HCT116 (cell line): ENCODE measurements around the gene CDK4.

Experiments
- EZH2 ChIP-seq: fragments of 200-600 bp; sonication (generic); IDR thresholded peaks from 2 replicates; pipeline ENCODE4 v1.6.1; 2017; ENCODE audit warnings: antibody characterized with exemption, mixed run types
- POLR2A ChIP-seq: IDR thresholded peaks from 2 replicates; pipeline ENCODE4 v1.7.0; 2011; ENCODE audit warnings: borderline replicate concordance; ENCODE audit not compliant: insufficient read depth, insufficient read length; ENCODE audit errors: extremely low read depth
- REST ChIP-seq: IDR thresholded peaks from 2 replicates; pipeline ENCODE4 v1.6.1; 2012; ENCODE audit warnings: low read depth
- TF ChIP-seq, protein P1 (sequence below), 3 experiments: fragments of 200-600 bp in 1 of 3; sonication (generic) in 1 of 3; IDR thresholded peaks in 2 of 3; conservative IDR thresholded peaks in 1 of 3; 2 replicates each; pipeline ENCODE4 v1.5.1; 2012 to 2017; ENCODE audit warnings: low read depth in 2 of 3, low read length in 2 of 3, antibody characterized with exemption in 1 of 3, borderline replicate concordance in 1 of 3, control low read depth in 1 of 3, mild to moderate bottlenecking in 1 of 3, mixed read lengths in 1 of 3, mixed run types in 1 of 3, moderate library complexity in 1 of 3; ENCODE audit not compliant: insufficient read depth in 1 of 3

DNA sequence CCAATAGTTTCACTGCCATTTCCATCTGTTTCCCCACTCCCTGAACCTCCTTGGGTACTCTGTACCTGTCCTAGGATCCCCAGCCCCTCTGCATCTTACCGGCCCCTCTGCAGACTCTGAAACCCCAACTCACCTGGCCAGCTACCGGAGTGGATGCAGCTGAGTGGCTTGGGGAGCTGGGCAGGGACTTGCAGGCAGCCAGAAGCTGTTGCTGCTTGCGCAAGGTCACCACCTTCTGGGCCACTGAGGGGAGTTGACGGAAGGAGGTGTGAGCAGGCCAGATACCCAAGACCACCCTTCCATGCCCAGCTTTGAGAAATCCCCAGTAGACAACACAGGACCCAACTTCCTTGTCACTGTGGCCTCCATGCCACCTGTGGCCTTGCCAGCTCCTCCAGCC lies 19.8 kb downstream of the CDK4 start:
- TF ChIP-seq POLR2A (no peak), EZH2 (no peak), REST (no peak)
- TF ChIP-seq, protein P1, sequence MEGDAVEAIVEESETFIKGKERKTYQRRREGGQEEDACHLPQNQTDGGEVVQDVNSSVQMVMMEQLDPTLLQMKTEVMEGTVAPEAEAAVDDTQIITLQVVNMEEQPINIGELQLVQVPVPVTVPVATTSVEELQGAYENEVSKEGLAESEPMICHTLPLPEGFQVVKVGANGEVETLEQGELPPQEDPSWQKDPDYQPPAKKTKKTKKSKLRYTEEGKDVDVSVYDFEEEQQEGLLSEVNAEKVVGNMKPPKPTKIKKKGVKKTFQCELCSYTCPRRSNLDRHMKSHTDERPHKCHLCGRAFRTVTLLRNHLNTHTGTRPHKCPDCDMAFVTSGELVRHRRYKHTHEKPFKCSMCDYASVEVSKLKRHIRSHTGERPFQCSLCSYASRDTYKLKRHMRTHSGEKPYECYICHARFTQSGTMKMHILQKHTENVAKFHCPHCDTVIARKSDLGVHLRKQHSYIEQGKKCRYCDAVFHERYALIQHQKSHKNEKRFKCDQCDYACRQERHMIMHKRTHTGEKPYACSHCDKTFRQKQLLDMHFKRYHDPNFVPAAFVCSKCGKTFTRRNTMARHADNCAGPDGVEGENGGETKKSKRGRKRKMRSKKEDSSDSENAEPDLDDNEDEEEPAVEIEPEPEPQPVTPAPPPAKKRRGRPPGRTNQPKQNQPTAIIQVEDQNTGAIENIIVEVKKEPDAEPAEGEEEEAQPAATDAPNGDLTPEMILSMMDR (IDR thresholded peaks at IDR 0.05 in 2 of 3, conservative IDR thresholded peaks at IDR 0.05 in 1 of 3; ENCODE audit: borderline replicate concordance in 1 of 3, insufficient read depth in 1 of 3, low read depth in 2 of 3, low read length in 2 of 3), result no peak
